ENCODE data around the gene HACD2.

Gene HACD2

GRCh38 chr3:123568034-123568433 is 16.8 kb downstream of the HACD2 start:
- DNase-seq = no peak

DNA sequence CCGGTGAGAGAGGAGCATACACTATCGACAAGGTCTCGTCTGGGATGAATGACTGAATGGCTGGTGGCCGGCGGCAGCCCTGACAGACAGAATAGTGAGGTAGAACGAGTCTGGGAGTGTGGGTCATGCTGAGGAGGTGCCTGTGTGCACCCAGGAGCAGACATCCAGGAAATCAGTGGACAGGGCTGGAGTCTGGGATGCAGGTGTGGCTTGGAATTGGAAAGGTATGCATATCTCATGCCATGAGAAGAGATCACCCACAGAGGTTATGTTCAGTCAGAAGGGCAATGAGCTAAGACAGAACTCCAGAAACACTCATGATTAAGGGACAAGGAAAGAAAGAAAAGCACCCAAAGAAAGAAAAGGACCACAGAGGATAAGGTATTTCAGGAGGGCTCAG is 20.8 kb downstream of the HACD2 start:
- no peak for DNase-seq

DNA sequence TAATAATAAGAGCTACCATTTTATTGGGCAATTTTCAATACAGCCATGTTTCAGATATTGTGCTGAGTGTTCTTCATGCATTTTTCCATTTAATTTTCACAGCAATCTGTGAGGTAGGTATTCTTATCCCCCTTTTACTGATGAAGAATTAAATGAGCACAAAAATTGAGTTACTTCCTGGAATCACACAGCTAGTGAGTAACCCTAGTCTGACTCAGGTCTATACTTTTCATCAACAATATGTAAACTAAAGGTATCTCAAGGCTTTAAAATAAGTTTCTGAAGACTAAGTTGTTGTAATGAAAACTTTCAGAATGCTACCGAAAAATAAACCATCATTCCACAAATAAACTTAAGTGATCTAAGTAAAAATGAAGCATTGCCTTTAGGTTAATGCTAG is 22.3 kb downstream of the HACD2 start:
- DNase-seq = no peak

DNA sequence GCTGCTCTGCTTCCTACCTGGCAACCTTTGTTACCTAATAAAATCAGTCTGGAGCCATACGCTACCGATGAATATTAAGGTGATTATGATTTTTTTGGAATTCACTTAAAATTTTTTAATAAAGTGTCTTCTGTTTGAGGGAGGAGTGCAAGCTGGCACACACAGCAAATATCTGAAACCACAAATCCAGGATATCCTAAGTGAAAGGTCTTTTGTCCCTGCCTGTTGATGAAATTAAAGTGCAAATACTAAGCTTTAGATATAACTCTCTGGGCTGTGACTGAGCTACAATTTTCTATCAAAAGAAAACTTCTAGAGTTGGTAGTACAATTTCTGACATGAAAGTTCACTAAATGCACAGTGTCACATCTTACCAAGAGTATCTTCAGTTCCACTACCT is 23.7 kb downstream of the HACD2 start:
- no peak for DNase-seq

DNA sequence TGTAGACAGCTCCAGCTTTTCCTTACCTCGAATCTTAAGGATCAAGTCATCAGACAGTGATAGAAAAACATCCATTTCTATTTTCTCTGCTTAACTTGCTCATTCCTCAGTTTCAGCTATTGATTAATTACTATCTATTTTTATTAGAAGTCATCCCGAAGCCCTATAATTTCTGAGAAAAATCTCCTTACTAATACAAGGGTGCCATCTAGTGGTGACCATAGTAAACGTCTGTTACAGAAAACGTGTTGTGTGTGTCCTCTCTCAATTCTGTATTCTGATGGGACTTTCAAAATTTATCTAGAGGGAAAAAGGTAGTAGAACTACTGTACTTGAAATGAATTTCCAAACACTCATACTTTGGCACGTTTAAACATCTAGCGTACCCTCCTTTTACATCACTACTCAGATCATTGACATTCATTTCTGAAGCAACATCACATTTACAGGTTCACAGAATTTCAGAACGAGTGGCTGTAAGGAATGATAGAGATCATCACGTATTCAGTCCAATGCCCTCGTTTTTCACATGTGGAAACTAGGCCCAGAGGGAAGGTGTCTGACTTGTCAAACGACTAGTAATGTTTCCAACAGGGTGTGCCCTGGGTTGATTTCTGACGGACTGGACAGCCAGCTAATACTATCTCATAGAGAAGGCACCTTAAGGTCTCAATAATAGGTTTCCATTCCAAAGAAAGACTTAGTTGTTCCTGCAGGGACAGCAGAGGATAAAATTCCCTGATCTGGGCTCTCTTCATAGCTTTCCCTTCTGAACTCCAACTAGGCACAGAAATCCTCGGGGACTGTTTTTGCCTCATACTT is 25.6 kb downstream of the HACD2 start:
- DNase-seq = no peak

GRCh38 chr3:123553536-123553935 is 31.3 kb downstream of the HACD2 start:
- no peak for DNase-seq

DNA sequence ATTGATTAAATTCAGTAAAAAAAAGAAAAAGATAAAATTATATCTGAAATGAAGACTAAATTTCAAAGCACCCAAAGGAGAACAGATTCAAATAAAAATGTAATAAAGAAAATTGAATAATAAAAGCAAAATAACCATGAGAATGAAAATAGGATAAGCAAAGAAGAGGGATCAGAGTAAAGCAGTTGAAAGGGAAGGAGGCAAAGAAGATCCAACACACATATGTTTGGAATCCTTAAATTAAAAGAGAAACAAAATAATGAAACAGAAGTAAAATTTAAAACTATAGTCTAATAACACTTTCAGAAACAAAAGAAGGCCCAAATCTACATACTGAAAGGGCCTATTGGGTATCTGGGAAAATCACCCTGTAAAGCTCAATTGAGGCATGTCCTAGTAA is 32.1 kb downstream of the HACD2 start:
- DNase-seq = no peak

DNA sequence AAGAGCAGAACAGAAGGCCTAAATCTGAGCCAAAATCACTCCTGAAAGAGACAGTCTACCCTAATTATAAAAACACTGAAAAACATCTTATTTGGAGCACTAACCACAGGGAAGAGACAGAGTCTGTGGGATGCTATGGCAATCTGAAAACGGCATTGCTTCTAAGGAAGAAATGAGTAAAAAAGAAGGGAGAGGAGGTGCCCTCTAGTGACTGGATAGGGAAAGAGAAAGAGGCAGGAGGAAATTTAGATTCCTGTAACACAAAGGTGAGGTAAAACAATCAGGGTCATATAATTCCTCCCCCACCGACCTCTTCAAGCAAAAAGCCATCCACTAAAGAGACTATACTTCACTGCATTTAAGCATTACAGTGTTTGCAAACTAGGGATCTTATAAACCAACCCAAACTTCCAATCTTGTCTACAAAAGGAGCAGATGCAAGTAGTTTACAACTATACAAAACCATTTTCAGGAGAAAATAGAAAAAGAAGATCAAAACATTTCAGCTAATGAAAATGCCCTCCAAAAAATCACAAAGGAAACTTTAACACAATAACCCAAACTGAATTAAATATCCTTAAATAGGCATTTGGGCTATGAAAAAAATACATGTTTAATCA is 32.6 kb downstream of the HACD2 start:
- no peak for DNase-seq

DNA sequence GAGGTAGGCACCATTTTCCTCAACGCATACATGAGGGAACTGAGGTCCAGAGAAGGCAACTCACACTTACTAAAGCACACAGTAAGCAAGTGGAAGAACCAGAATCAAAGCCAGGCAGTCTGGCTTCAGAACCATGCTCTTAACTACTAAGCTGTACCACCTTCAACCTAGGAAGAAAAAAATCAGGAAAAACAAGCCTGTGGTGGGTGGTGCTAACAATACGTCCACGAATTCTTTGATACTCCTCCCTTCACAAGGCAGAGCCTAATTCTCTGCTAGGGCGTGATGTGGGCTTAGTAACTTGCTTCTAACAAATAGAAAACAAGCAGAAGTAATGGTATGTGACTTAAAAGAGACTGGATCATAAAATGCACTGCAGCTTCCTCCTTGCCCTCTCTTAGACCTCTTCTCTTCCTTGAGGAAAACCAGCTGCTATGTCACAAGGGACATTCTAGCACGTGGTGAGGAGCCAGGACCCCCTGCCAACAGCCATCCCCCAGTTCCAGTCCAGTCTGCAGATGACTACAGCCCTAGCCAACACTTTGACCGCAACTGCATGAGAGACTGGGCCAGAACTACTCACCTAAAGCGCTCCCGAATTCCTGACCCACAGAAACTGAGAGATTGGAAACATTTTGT is 36.9 kb downstream of the HACD2 start:
- DNase-seq = no peak

DNA sequence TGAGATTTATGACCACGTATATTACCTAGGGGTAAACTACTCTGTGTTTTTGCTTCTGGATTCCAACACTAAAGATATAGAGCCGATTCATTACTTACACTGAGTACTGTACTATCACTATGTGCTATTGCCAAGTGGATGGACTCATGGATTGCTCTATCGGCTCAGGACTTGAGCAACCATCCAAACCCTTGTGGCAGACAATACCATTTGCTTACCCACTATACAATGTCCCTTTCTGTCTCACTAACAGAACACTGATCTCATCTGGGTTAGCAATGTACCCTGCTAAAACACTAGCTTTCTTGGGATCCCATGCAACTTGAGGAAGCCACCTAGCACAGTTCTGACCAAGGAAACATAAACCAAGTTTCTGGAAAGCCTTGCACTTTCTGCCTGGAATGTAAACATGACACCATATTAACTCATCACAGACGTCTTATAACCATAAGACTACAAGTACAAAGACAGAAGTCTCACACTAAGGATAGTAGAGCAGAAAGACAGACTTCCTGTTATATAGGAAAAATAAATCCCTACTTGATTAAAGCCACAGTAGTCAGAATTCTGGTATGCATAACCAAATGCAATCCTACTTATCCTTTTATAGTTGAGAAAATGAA is 38.6 kb downstream of the HACD2 start:
- DNase-seq = no peak

DNA sequence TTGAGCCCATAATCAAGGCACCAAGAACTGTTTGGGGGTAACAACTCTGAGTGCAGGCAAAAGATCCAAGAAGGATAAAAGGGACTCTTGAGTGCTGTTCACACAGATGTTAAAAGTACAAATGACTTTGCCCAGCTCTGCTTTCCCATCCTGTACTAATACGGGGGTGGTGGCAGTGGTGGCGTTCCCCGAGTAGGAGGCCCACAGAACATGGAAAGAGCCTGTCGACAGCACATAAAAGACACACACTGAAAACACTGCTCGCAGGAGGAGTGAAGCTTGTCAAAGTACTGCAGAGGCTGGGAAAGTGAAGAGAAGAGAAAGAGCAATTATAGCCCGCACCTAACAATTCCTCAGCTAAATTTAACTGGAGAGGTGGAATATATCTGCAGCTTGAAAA is 40.9 kb downstream of the HACD2 start:
- DNase-seq = no peak

GRCh38 chr3:123540285-123540684 is 44.6 kb downstream of the HACD2 start:
- DNase-seq = no peak

DNA sequence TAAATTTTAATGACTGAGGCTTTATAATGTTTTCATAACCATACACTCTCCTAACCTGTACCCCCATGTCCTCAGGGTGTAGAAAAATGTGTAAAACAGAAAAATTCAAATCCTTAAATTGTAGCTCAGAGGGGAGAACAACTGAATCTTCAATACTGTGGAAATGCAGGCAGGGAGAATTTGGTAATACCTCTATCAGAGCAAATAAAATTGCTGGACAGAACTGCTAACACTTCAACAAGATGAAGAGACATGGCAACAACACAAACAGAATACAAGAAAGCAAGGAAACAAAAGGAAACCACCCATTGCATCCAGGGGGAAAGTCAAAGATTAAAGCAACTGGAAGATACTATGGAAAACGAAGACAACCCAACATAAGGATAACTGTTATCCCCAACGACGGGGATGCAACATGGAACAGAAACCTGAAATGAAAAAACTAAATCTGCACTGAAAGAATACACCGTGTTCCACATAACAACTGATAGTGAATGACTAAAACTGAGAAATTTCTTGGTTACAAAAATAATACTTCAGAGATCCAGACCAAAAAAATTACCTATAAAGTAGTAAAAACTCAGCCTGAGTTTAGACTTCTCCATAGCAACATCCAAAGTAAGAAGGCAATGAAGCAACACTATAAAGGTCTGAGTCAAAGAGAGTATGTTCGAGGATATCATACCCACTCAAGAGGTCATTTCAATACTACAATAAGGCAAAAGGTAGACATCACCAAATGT is 48.5 kb downstream of the HACD2 start:
- no peak for DNase-seq

GRCh38 chr3:123535580-123535979 is 49.3 kb downstream of the HACD2 start:
- DNase-seq = no peak

DNA sequence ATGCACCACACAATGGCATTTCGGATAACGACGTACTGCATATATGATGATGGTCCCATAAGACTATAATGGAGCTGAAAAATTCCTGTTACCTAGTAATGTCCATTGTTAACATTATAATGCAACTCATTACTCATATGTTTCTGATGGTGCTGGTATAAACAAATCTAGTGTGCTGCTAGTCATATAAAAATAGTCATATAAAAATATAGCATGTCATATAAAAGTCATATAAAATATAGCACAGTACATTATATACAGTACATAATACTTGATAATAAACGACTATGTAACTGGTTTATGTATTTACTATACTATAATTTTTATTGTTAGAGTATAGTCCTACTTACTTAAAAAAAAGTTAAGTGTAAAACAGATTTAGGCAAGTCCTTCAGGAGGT is 50.6 kb downstream of the HACD2 start:
- no peak for DNase-seq

DNA sequence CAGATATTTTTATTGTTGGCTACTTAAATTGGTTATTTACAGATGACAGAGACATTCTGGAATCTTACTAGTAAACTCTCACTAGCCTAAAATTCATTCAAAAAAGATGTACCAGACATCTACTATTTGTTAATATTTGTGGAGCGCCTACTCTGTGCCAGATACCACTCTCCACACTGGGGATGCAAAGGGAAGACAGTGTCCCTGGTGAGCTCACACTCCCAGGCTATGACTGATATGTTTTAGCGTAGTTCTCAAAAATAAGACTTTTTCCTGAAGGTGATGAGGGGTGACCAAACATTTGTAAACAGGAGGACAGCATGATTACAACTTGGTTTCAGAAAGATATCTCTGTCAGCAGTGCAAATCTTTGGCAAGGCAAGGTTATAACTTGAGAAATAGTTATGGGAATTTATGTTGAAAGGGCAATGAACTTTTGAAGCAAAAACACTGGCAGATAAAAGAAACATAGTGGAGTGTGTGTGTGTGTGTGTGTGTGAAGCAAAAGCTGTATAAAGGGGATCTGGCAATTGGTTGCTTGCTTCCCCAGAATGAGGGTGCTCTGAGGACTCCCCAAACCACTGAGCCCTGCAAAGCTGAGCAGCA is 51.2 kb downstream of the HACD2 start:
- DNase-seq = no peak

DNA sequence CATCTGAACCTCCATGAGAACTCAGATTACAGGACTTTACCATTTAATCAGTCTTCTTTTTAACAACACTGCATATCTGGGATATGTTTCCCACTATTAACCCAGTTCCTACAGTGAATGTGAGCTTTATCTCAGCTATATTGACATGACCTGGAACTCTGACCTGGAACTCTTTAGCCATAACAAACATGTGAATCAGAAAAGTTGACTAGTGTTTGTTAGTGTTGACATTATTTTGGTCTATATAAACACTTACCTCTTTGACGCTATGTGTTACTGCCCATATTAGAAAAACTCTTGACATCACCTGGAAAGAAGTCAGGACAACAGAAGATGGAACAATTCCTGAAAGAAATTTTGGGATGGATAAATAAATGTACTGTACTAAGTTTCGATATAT is 56.7 kb downstream of the HACD2 start:
- DNase-seq = no peak

- DNase-seq = no peak
These were observed 57.8 kb downstream of the HACD2 start for GRCh38 chr3:123527046-123527445.

- no peak for DNase-seq
These were observed 58.4 kb downstream of the HACD2 start for GRCh38 chr3:123526474-123526873.

DNA sequence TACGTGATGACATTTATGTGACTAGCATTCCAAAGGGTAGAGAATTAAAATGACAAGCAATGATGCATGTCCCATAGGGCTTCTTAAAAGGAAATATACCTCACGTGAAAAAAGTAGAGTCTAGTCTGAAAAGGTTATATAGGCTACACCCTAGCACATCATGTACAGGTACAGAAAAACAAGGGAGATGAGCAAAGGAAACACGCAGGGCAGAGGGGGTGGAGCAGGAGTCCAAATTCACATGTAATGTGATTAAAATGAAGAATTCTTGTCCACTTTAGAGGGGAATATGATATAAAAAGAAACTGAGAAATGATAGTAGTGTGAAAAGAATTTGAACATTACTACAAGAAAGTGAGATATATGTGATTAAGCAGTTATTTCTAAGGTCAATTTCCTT is 59.4 kb downstream of the HACD2 start:
- no peak for DNase-seq

GRCh38 chr3:123524981-123525380 is 59.9 kb downstream of the HACD2 start:
- no peak for DNase-seq

- no peak for DNase-seq
These were observed 61.8 kb downstream of the HACD2 start for GRCh38 chr3:123523023-123523412.

All from left hindlimb (tissue), 1 donor.